Panc1 (cell line): Measurements from ENCODE around the gene ARFGEF2. TPM values are rescaled to one million over a fixed set of nuclear protein-coding genes. Genes with fewer than 3 reads are reported as not detected.
A peak's percentile ranks its signal among the peaks of the same experiment; 100 is the strongest.

Source experiments
- ATAC-seq: fragments of 200-7000 bp; cut with Tn5 transposase; 2 replicates; pipeline ENCODE4 v1.9.1; 2020; ENCODE audit warnings: mild to moderate bottlenecking, moderate library complexity
- BruUV-seq: library from RNA; stranded (reverse); fragments of 400-500 nt; replicated peaks from 2 replicates; lab custom pipeline; 2021; lab: Mats Ljungman, UMichigan
- CTCF ChIA-PET: fragments of 300-600 bp; sonication (Branson Sonifier 250); formaldehyde crosslinking; loops from one replicate; lab custom pipeline; 2022; ENCODE audit warnings: antibody characterized with exemption; lab: Charles Lee
- POLR2A ChIA-PET: fragments of 300-600 bp; sonication (Branson Sonifier 250); formaldehyde crosslinking; loops from one replicate; lab custom pipeline; 2022; ENCODE audit warnings: antibody characterized with exemption; lab: Charles Lee
- DNase-seq: peaks from one replicate; pipeline ENCODE4 v3.0.0-alpha.2; 2010; ENCODE audit warnings: low read depth, low spot score
- H3K27ac ChIP-seq: 2 replicates; pipeline ENCODE4 v1.5.1; 2011; ENCODE audit warnings: mild to moderate bottlenecking, low read length, inconsistent platforms
- H3K27me3 ChIP-seq: fragments of 200-500 bp; sonication (Bioruptor generic); 2 replicates; pipeline ENCODE4 v1.6.0; 2014; ENCODE audit warnings: low read length, inconsistent platforms; ENCODE audit not compliant: control insufficient read depth, insufficient read depth
- H3K36me3 ChIP-seq: fragments of 200-500 bp; sonication (Bioruptor generic); 2 replicates; pipeline ENCODE4 v1.5.1; 2014; ENCODE audit warnings: inconsistent platforms, mild to moderate bottlenecking, low read length, moderate library complexity; ENCODE audit not compliant: control insufficient read depth, insufficient read depth
- H3K4me1 ChIP-seq: 2 replicates; pipeline ENCODE4 v1.5.1; 2011; ENCODE audit warnings: inconsistent platforms, mild to moderate bottlenecking, low read length, moderate library complexity; ENCODE audit not compliant: control insufficient read depth, insufficient read depth
- H3K4me3 ChIP-seq, 2 experiments: 2 replicates each; pipeline ENCODE4 v1.5.1; 2011 to 2012; ENCODE audit warnings: low read depth in 2 of 2, low read length in 2 of 2, mild to moderate bottlenecking in 2 of 2, inconsistent platforms in 1 of 2, moderate library complexity in 1 of 2
- H3K9me3 ChIP-seq: fragments of 200-500 bp; sonication (Bioruptor generic); 2 replicates; pipeline ENCODE4 v1.5.1; 2014; ENCODE audit warnings: low read depth, mild to moderate bottlenecking, inconsistent platforms, low read length, moderate library complexity; ENCODE audit not compliant: control insufficient read depth, insufficient read depth
- POLR2AphosphoS5 ChIP-seq: IDR thresholded peaks from 2 replicates; pipeline ENCODE4 v1.6.1; 2012; ENCODE audit warnings: mild to moderate bottlenecking, low read depth, low read length, moderate library complexity
- SIN3A ChIP-seq: IDR thresholded peaks from 2 replicates; pipeline ENCODE4 v1.6.1; 2012; ENCODE audit warnings: low read depth, mild to moderate bottlenecking, low read length, moderate library complexity, borderline replicate concordance; ENCODE audit not compliant: insufficient read depth
- TCF7L2 ChIP-seq: IDR thresholded peaks from 2 replicates; pipeline ENCODE4 v1.6.1; 2011; ENCODE audit warnings: mild to moderate bottlenecking, low read depth, low read length, inconsistent platforms
- in situ Hi-C: cut with HindIII; loops from 2 replicates; pipeline ENCODE4 v1.10.0; 2016; ENCODE audit warnings: low sequenced_read_pairs, low pct_unique_long_range_greater_than_20kb
- intact Hi-C: fragments of 100-400 bp; cut with micrococcal nuclease; formaldehyde crosslinking; loops from one replicate; pipeline ENCODE4 v1.10.0; 2022; ENCODE audit not compliant: unreplicated experiment
- total RNA-seq: library from RNA; stranded (reverse); gene quantifications from one replicate; pipeline ENCODE4 v1.2.1, GENCODE V29; 2021; ENCODE audit not compliant: unreplicated experiment
- TF ChIP-seq, protein P1 (sequence below), 2 experiments: IDR thresholded peaks; 2 replicates each; pipeline ENCODE4 v1.6.1; 2011 to 2012; ENCODE audit warnings: low read depth in 2 of 2, control low read depth in 1 of 2, low read length in 1 of 2, mild to moderate bottlenecking in 1 of 2, moderate library complexity in 1 of 2; ENCODE audit not compliant: insufficient read depth in 1 of 2
- TF ChIP-seq, protein P2 (sequence below): fragments of 450-650 bp; IDR thresholded peaks from 2 replicates; pipeline ENCODE4 v1.5.1; 2017; ENCODE audit warnings: mild to moderate bottlenecking

The ARFGEF2 gene
- total RNA-seq, 1 experiment from 2014 or later = 36.6 TPM

DNA sequence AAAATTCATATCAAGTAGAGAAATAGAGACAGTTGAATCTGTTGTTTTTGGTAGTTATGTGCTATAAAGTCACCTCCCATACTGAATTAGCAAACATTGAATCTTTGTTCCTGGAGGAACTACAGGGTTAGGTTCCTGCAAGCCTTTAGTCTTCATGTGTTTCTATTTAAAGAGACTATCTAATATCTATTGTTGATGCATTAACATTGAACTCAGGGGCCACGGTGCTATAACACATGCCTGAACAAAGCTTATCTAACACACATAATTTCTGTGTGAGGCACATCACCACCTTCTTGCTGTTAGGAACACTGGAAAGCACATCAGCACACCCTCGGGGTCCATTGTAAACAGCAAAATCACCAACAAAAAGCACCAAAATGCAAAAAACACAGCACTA lies 21.2 kb downstream of the ARFGEF2 start:
- ChIA-PET CTCF (no interaction called here), POLR2A (no interaction called here)
- Histone ChIP-seq H3K36me3 (no peaks in the 10 kb centered on the region), H3K27ac (no peak overlapping the region), H3K4me1 (peaks cover 11% of the 10 kb centered on the region), H3K27me3 (no peaks in the 10 kb centered on the region), H3K9me3 (no peaks in the 10 kb centered on the region), H3K4me3 (no peak overlapping the region)
- in situ Hi-C loops (no loop called here), intact Hi-C loops (no loop called here)
- TF ChIP-seq SIN3A (no peak), POLR2AphosphoS5 (no peak), TCF7L2 (no peak)
- TF ChIP-seq, protein P1, sequence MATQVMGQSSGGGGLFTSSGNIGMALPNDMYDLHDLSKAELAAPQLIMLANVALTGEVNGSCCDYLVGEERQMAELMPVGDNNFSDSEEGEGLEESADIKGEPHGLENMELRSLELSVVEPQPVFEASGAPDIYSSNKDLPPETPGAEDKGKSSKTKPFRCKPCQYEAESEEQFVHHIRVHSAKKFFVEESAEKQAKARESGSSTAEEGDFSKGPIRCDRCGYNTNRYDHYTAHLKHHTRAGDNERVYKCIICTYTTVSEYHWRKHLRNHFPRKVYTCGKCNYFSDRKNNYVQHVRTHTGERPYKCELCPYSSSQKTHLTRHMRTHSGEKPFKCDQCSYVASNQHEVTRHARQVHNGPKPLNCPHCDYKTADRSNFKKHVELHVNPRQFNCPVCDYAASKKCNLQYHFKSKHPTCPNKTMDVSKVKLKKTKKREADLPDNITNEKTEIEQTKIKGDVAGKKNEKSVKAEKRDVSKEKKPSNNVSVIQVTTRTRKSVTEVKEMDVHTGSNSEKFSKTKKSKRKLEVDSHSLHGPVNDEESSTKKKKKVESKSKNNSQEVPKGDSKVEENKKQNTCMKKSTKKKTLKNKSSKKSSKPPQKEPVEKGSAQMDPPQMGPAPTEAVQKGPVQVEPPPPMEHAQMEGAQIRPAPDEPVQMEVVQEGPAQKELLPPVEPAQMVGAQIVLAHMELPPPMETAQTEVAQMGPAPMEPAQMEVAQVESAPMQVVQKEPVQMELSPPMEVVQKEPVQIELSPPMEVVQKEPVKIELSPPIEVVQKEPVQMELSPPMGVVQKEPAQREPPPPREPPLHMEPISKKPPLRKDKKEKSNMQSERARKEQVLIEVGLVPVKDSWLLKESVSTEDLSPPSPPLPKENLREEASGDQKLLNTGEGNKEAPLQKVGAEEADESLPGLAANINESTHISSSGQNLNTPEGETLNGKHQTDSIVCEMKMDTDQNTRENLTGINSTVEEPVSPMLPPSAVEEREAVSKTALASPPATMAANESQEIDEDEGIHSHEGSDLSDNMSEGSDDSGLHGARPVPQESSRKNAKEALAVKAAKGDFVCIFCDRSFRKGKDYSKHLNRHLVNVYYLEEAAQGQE (IDR thresholded peaks at IDR 0.05; ENCODE audit: insufficient read depth in 1 of 2, low read depth in 2 of 2, low read length in 1 of 2) = no peak
- TF ChIP-seq, protein P2, sequence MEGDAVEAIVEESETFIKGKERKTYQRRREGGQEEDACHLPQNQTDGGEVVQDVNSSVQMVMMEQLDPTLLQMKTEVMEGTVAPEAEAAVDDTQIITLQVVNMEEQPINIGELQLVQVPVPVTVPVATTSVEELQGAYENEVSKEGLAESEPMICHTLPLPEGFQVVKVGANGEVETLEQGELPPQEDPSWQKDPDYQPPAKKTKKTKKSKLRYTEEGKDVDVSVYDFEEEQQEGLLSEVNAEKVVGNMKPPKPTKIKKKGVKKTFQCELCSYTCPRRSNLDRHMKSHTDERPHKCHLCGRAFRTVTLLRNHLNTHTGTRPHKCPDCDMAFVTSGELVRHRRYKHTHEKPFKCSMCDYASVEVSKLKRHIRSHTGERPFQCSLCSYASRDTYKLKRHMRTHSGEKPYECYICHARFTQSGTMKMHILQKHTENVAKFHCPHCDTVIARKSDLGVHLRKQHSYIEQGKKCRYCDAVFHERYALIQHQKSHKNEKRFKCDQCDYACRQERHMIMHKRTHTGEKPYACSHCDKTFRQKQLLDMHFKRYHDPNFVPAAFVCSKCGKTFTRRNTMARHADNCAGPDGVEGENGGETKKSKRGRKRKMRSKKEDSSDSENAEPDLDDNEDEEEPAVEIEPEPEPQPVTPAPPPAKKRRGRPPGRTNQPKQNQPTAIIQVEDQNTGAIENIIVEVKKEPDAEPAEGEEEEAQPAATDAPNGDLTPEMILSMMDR = no peak
- TSS peak; percentile 24 for BruUV-seq
- DNase-seq (no peak), ATAC-seq (no peak)

DNA sequence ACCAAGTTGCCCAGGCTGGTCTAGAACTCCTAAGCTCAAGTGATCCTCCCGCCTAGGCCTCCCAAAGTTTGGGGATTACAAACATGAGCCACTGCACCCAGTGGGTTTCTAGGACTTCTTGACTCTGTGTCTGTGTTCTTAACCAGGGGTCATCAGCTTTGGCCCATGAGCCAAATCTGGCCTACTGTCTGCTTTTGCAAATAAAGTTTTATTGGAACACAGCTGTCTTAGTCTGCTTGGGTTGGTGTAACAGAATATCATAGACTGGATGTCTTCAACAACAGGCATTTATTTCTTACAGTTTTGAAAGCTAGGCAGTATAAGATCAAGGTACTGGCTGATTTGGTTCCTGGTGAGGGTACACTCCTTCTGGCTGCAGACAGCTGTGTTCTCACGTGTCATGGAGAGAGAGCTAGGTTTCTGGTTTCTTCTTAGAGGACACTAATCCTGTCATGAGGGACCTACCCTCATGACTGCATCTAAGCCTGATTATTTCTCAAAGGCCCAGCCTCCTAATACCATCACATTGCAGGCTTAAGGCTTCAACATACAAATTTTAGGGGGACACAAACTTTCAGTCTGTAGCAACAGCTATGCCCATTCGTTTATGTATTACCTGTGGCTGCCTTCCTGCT lies 23.3 kb downstream of the ARFGEF2 start:
- intact Hi-C loops = no loop called here
- POLR2A ChIA-PET = no interaction called here
- TF ChIP-seq POLR2AphosphoS5 = no peak
- no peak for TF ChIP-seq SIN3A
- TF ChIP-seq, protein P1 (IDR thresholded peaks at IDR 0.05; ENCODE audit: insufficient read depth in 1 of 2, low read depth in 2 of 2, low read length in 1 of 2) = no peak
- TF ChIP-seq, protein P2 = no peak
- no peak for TF ChIP-seq TCF7L2
- Histone ChIP-seq H3K36me3 (no peaks in the 10 kb centered on the region), H3K27ac (no peak overlapping the region), H3K9me3 (no peaks in the 10 kb centered on the region), H3K4me3 (no peak overlapping the region), H3K4me1 (peaks cover 11% of the 10 kb centered on the region), H3K27me3 (no peaks in the 10 kb centered on the region)
- no TSS peak for BruUV-seq
- in situ Hi-C loops = no loop called here
- ATAC-seq (no peak), DNase-seq (no peak)
- CTCF ChIA-PET = no interaction called here
